Measurements from ENCODE around the gene CACNA1D.

CACNA1D gene

GRCh38 chr3:53725387-53725995, 231.1 kb downstream of the CACNA1D start:
- Mint-ChIP-seq H3K4me1 (peaks cover 18% of the 10 kb centered on the region), H3K27me3 (ENCODE audit: low read depth) (peaks cover 19% of the 10 kb centered on the region), H3K36me3 (ENCODE audit: low read depth) (no peaks in the 10 kb centered on the region), H3K4me3 (no peak overlapping the region), H3K27ac (no peak overlapping the region), H3K9me3 (no peaks in the 10 kb centered on the region)
- TF ChIP-seq CTCF (IDR thresholded peaks at IDR 0.05; ENCODE audit: unreplicated experiment in 3 of 3): no peak

GRCh38 chr3:53726643-53727042, 232.2 kb downstream of the CACNA1D start:
- H3K9me3 Mint-ChIP-seq: no peaks in the 10 kb centered on the region
- H3K4me3 Mint-ChIP-seq: no peak overlapping the region
- H3K4me1 Mint-ChIP-seq: peaks cover 25% of the 10 kb centered on the region
- H3K27me3 Mint-ChIP-seq (ENCODE audit: low read depth): peaks cover 13% of the 10 kb centered on the region
- H3K27ac Mint-ChIP-seq: no peak overlapping the region
- H3K36me3 Mint-ChIP-seq (ENCODE audit: low read depth): no peaks in the 10 kb centered on the region
- no peak for TF ChIP-seq CTCF (IDR thresholded peaks at IDR 0.05; ENCODE audit: unreplicated experiment in 3 of 3)

GRCh38 chr3:53728606-53729005, 234.2 kb downstream of the CACNA1D start:
- H3K9me3 Mint-ChIP-seq: no peaks in the 10 kb centered on the region
- no peaks in the 10 kb centered on the region for H3K36me3 Mint-ChIP-seq (ENCODE audit: low read depth)
- peak overlapping the region in 2 of 3 experiments; percentile 55 to 68 for H3K27ac Mint-ChIP-seq
- no peak overlapping the region for H3K4me3 Mint-ChIP-seq
- H3K27me3 Mint-ChIP-seq (ENCODE audit: low read depth): peaks cover 5% of the 10 kb centered on the region
- peaks cover 31% of the 10 kb centered on the region for H3K4me1 Mint-ChIP-seq
- no peak for TF ChIP-seq CTCF (IDR thresholded peaks at IDR 0.05; ENCODE audit: unreplicated experiment in 3 of 3)

- H3K27ac Mint-ChIP-seq: peak overlapping the region; percentile 43 to 68 (median 55)
- H3K4me1 Mint-ChIP-seq: peaks cover 32% of the 10 kb centered on the region
- no peaks in the 10 kb centered on the region for H3K36me3 Mint-ChIP-seq (ENCODE audit: low read depth)
- TF ChIP-seq CTCF (IDR thresholded peaks at IDR 0.05; ENCODE audit: unreplicated experiment in 3 of 3): no peak
- H3K27me3 Mint-ChIP-seq (ENCODE audit: low read depth): no peaks in the 10 kb centered on the region
- H3K9me3 Mint-ChIP-seq: no peaks in the 10 kb centered on the region
- no peak overlapping the region for H3K4me3 Mint-ChIP-seq
Observed at GRCh38 chr3:53729159-53729558, 234.7 kb downstream of the CACNA1D start.

GRCh38 chr3:53729618-53730017, 235.2 kb downstream of the CACNA1D start:
- H3K27me3 Mint-ChIP-seq (ENCODE audit: low read depth): no peaks in the 10 kb centered on the region

More at GRCh38 chr3:53729618-53730017, 235.2 kb downstream of the CACNA1D start:
- no peaks in the 10 kb centered on the region for H3K9me3 Mint-ChIP-seq
- TF ChIP-seq CTCF (IDR thresholded peaks at IDR 0.05; ENCODE audit: unreplicated experiment in 3 of 3): no peak
- no peaks in the 10 kb centered on the region for H3K36me3 Mint-ChIP-seq (ENCODE audit: low read depth)
- H3K27ac Mint-ChIP-seq: peak overlapping the region; percentile 43 to 68 (median 55)
- H3K4me1 Mint-ChIP-seq: peaks cover 32% of the 10 kb centered on the region
- H3K4me3 Mint-ChIP-seq: no peak overlapping the region
